Measurements from ENCODE around the gene ADK. TPM values are rescaled to one million over a fixed set of nuclear protein-coding genes. Genes with fewer than 3 reads are reported as not detected.

ADK gene
- total and polyA plus RNA-seq, 2 donors (not counting 1 experiment from before 2014, with no cell fraction given): 25.3 to 47.8 TPM

- no peak for DNase-seq (ENCODE audit: low read depth in 2 of 2)
- Histone ChIP-seq H3K36me3 (ENCODE audit: control insufficient read depth, insufficient read depth, low read length) (no peaks in the 10 kb centered on the region), H3K27me3 (ENCODE audit: control insufficient read depth, insufficient read depth, low read length) (no peaks in the 10 kb centered on the region), H3K9me3 (ENCODE audit: control insufficient read depth, insufficient read depth, low read depth, low read length) (no peaks in the 10 kb centered on the region), H3K79me2 (ENCODE audit: control insufficient read depth, insufficient read depth, low read length) (no peaks in the 10 kb centered on the region), H4K20me1 (ENCODE audit: control insufficient read depth, extremely low read depth, insufficient read depth, low read length) (no peaks in the 10 kb centered on the region), H3K27ac (ENCODE audit: insufficient read depth, low read length) (no peak overlapping the region), H3K4me1 (ENCODE audit: control insufficient read depth, extremely low read depth, insufficient read depth, low read length) (no peaks in the 10 kb centered on the region), H3K4me3 (replicated peaks in 1 of 4; ENCODE audit: control extremely low read depth in 1 of 4, insufficient read depth in 1 of 4, low read depth in 3 of 4, low read length in 4 of 4) (no peak overlapping the region), H3K4me2 (ENCODE audit: extremely low read depth, insufficient read depth, low read length) (no peak overlapping the region), H2AFZ (ENCODE audit: low read length) (no peak overlapping the region), H3K9ac (ENCODE audit: insufficient read depth, low read length) (no peak overlapping the region)
- no peak for TF ChIP-seq CTCF (conservative IDR thresholded peaks at IDR 0.05 in 1 of 2, IDR thresholded peaks at IDR 0.05 in 1 of 2; ENCODE audit: low read depth in 1 of 2, low read length in 2 of 2)
- no peak for TF ChIP-seq EZH2 (IDR thresholded peaks at IDR 0.05; ENCODE audit: low read length, missing control alignments)
Measured at GRCh38 chr10:74300666-74301065, 149.6 kb downstream of the ADK start.

- Histone ChIP-seq H3K4me1 (ENCODE audit: control insufficient read depth, extremely low read depth, insufficient read depth, low read length) (no peaks in the 10 kb centered on the region), H3K27ac (ENCODE audit: insufficient read depth, low read length) (no peak overlapping the region), H3K9me3 (ENCODE audit: control insufficient read depth, insufficient read depth, low read depth, low read length) (no peaks in the 10 kb centered on the region), H3K27me3 (ENCODE audit: control insufficient read depth, insufficient read depth, low read length) (no peaks in the 10 kb centered on the region), H4K20me1 (ENCODE audit: control insufficient read depth, extremely low read depth, insufficient read depth, low read length) (no peaks in the 10 kb centered on the region), H3K4me3 (replicated peaks in 1 of 4; ENCODE audit: control extremely low read depth in 1 of 4, insufficient read depth in 1 of 4, low read depth in 3 of 4, low read length in 4 of 4) (no peak overlapping the region), H3K4me2 (ENCODE audit: extremely low read depth, insufficient read depth, low read length) (no peak overlapping the region), H3K9ac (ENCODE audit: insufficient read depth, low read length) (no peak overlapping the region), H2AFZ (ENCODE audit: low read length) (no peak overlapping the region), H3K36me3 (ENCODE audit: control insufficient read depth, insufficient read depth, low read length) (no peaks in the 10 kb centered on the region), H3K79me2 (ENCODE audit: control insufficient read depth, insufficient read depth, low read length) (no peaks in the 10 kb centered on the region)
- TF ChIP-seq EZH2 (IDR thresholded peaks at IDR 0.05; ENCODE audit: low read length, missing control alignments) (no peak), CTCF (conservative IDR thresholded peaks at IDR 0.05 in 1 of 2, IDR thresholded peaks at IDR 0.05 in 1 of 2; ENCODE audit: low read depth in 1 of 2, low read length in 2 of 2) (no peak)
- no peak for DNase-seq (ENCODE audit: low read depth in 2 of 2)
Measured at GRCh38 chr10:74305730-74306129, 154.7 kb downstream of the ADK start.

- Histone ChIP-seq H3K4me3 (replicated peaks in 1 of 4; ENCODE audit: control extremely low read depth in 1 of 4, insufficient read depth in 1 of 4, low read depth in 3 of 4, low read length in 4 of 4) (no peak overlapping the region), H3K79me2 (ENCODE audit: control insufficient read depth, insufficient read depth, low read length) (no peaks in the 10 kb centered on the region), H3K4me2 (ENCODE audit: extremely low read depth, insufficient read depth, low read length) (no peak overlapping the region), H3K9me3 (ENCODE audit: control insufficient read depth, insufficient read depth, low read depth, low read length) (no peaks in the 10 kb centered on the region), H2AFZ (ENCODE audit: low read length) (no peak overlapping the region), H3K36me3 (ENCODE audit: control insufficient read depth, insufficient read depth, low read length) (no peaks in the 10 kb centered on the region), H3K4me1 (ENCODE audit: control insufficient read depth, extremely low read depth, insufficient read depth, low read length) (no peaks in the 10 kb centered on the region), H3K9ac (ENCODE audit: insufficient read depth, low read length) (no peak overlapping the region), H3K27ac (ENCODE audit: insufficient read depth, low read length) (no peak overlapping the region), H3K27me3 (ENCODE audit: control insufficient read depth, insufficient read depth, low read length) (no peaks in the 10 kb centered on the region), H4K20me1 (ENCODE audit: control insufficient read depth, extremely low read depth, insufficient read depth, low read length) (no peaks in the 10 kb centered on the region)
- no peak for DNase-seq (ENCODE audit: low read depth in 2 of 2)
- TF ChIP-seq EZH2 (IDR thresholded peaks at IDR 0.05; ENCODE audit: low read length, missing control alignments): no peak
- no peak for TF ChIP-seq CTCF (conservative IDR thresholded peaks at IDR 0.05 in 1 of 2, IDR thresholded peaks at IDR 0.05 in 1 of 2; ENCODE audit: low read depth in 1 of 2, low read length in 2 of 2)
Measured at GRCh38 chr10:74306227-74306982, 155.4 kb downstream of the ADK start.

All from fibroblast of lung (primary cell).